ENCODE measurements around the gene WEE2.

- no peak for TF ChIP-seq CTCF (IDR thresholded peaks at IDR 0.05; ENCODE audit: insufficient read depth, low read length, poor library complexity, severe bottlenecking)
- no peak for TF ChIP-seq EZH2phosphoT487 (conservative IDR thresholded peaks at IDR 0.05; ENCODE audit: low read length)
Observed at GRCh38 chr7:141700848-141701371, 7.2 kb upstream of the WEE2 start.
